HG02970 (cell line): ENCODE measurements around the gene IGLL1.
"Not testable (repeated sequence)": the region's sequence is repeated elsewhere in the genome, so short reads cannot be mapped to it uniquely, and the experiment has no call there.

Experiments
- ATAC-seq: cut with Tn5 transposase; IDR thresholded peaks from one replicate; pipeline ENCODE4 v1.9.1; 2021; ENCODE audit warnings: mild to moderate bottlenecking, moderate library complexity, moderate number of reproducible peaks; ENCODE audit not compliant: unreplicated experiment, low FRiP score

Gene IGLL1

GRCh38 chr22:23565305-23565914 lies 14.7 kb downstream of the IGLL1 start:
- ATAC-seq: no peak

- ATAC-seq: no peak
Measured at GRCh38 chr22:23564276-23564675, 15.8 kb downstream of the IGLL1 start.

- ATAC-seq: no peak
Measured at GRCh38 chr22:23563111-23563510, 17.0 kb downstream of the IGLL1 start.

- ATAC-seq: no peak
Measured at GRCh38 chr22:23562186-23562585, 17.9 kb downstream of the IGLL1 start.

GRCh38 chr22:23561025-23561510 lies 19.0 kb downstream of the IGLL1 start:
- ATAC-seq: not testable (repeated sequence)

GRCh38 chr22:23560215-23560614 lies 19.9 kb downstream of the IGLL1 start:
- ATAC-seq: not testable (repeated sequence)

GRCh38 chr22:23557467-23557866 lies 22.6 kb downstream of the IGLL1 start:
- ATAC-seq: no peak

GRCh38 chr22:23557036-23557435 lies 23.1 kb downstream of the IGLL1 start:
- ATAC-seq: no peak

GRCh38 chr22:23556026-23556620 lies 24.0 kb downstream of the IGLL1 start:
- no peak for ATAC-seq

- no peak for ATAC-seq
Measured at GRCh38 chr22:23555118-23555517, 25.0 kb downstream of the IGLL1 start.

GRCh38 chr22:23553924-23554870 lies 25.9 kb downstream of the IGLL1 start:
- no peak for ATAC-seq

- no peak for ATAC-seq
Measured at GRCh38 chr22:23553438-23553837, 26.7 kb downstream of the IGLL1 start.

GRCh38 chr22:23552573-23552972 lies 27.5 kb downstream of the IGLL1 start:
- no peak for ATAC-seq

- ATAC-seq: no peak
Measured at GRCh38 chr22:23551385-23551784, 28.7 kb downstream of the IGLL1 start.

GRCh38 chr22:23550049-23550650 lies 29.9 kb downstream of the IGLL1 start:
- ATAC-seq: no peak

- ATAC-seq: no peak
Measured at GRCh38 chr22:23549198-23549595, 30.9 kb downstream of the IGLL1 start.

- no peak for ATAC-seq
Measured at GRCh38 chr22:23548501-23549197, 31.4 kb downstream of the IGLL1 start.

GRCh38 chr22:23547818-23548500 lies 32.1 kb downstream of the IGLL1 start:
- no peak for ATAC-seq

- not testable (repeated sequence) for ATAC-seq
Measured at GRCh38 chr22:23547382-23547781, 32.7 kb downstream of the IGLL1 start.

- ATAC-seq: no peak
Measured at GRCh38 chr22:23544852-23545251, 35.2 kb downstream of the IGLL1 start.
